Activated T-helper 1 cell treated with anti-CD3 and anti-CD28 coated beads, Interleukin-2, amount 50 U/mL, for 16 hours (primary cell): Measurements from ENCODE around the gene MAP3K4.

Experiments
- DNase-seq, 2 donors: peaks; one replicate each; pipeline ENCODE4 v3.0.0-alpha.2; 2020; ENCODE audit warnings: low read depth in 1 of 2, low spot score in 1 of 2

The MAP3K4 gene

DNA sequence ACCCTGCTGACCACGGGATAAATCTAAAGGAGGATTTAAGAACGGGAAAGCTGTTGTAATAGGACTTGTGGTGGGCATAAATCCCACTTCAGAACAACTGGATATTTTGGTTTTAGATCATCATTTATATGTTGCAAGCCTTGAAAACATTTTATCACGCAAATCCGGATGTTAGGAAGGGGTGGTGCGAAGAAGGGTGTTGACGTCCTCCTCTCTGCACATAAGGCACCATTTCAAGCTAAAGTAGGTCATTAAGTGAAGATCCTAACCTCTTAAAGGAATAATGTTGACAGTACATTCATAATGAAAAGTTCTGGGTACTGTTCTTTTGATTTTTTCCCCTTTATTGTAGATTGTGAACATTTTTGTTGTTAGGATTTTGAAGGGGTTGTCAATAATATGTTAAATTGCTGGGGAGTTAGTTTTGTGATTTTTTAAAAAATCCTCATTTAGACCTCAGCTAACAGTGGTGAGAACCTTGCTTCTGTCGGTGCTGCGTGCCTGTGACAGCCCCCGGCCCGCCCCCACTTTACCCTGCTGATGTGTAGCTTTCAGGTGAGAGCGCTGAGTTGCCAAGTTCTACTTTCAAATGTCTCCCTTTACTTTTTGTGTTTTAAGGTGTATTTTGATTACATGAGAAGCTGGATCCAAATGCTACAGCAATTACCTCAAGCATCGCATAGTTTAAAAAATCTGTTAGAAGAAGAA is 88.8 kb downstream of the MAP3K4 start:
- DNase-seq = no peak

DNA sequence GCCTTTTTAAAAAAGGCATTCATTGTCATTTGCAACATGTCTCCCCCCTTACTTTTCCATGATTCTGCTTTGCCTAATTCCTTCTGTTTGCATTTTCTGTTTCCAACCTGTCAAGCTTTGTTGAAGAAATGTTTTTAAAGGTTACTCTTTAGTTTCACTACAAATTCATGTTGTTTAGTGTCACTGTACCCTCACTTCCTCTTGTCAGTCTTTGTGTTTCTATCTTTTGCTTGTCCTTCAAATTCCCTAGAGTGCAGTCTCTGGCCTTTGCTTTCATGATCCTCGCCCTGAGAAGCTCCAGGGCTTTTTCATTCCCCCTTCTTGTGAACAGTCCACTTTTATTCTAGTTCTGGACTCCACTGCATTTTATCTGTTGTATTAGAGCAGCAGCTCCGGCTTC is 90.6 kb downstream of the MAP3K4 start:
- no peak for DNase-seq

DNA sequence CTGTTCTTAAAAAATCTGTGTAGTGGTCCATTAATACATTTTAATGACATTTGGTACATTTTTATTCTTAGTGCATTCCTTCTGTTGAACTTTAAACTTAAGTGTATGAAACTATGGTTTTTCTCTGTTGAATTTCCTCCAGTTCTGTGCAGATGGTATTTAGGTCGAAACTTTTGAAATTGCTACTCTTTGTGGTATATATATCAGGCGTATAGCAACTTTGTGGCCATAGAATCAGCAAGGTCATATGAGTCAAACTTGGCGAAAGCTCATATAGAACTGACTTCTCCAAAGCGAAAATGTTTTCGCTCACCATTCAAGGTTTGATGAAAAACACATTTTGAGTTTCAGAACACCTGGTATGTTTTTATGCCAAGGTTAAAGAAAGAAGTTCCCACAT is 93.7 kb downstream of the MAP3K4 start:
- DNase-seq = no peak

DNA sequence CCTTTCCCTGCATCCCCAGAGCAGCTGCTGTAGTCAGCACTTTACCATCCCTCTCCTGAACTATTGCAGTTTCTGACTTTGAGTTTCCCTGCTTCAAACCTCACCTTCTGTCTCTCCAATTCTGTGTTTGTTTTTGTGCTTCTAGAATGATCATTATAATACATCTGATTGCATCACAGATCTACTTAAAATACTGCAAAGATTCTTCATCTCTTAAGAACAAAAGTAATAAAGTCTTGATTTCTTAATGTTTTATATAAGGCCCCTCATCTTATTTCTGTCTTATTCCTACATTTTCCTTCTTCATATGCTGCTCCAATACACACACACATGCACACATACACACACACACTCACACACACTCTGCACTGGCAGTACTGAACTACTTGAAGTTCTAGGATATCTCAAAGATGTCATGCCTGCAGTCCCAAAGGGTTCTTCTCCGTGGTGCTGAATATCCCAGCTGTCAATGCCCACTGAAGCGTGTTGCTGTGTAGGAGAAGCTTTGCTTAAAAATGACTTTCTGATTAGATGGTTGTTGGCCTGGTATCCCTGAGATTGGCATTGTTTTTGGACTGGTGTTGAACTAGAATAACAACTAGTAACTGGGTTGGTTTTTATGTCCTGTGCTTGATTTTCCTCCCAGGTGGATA is 97.2 kb downstream of the MAP3K4 start:
- no peak for DNase-seq

DNA sequence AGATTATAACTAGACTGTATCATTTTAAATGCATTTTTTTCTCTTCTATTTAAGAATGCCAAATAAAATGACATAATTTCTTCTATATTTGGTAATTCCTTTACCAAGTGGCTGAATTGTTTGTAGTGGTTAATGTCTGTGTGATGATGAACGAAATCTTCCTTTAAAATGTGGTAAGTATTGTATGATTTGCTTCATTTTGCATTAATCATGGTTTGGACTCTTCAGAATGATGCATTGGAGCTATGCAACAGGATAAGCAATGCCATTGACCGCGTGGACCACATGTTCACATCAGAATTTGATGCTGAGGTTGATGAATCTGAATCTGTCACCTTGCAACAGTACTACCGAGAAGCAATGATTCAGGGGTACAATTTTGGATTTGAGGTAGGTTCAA is 99.6 kb downstream of the MAP3K4 start:
- DNase-seq = no peak

DNA sequence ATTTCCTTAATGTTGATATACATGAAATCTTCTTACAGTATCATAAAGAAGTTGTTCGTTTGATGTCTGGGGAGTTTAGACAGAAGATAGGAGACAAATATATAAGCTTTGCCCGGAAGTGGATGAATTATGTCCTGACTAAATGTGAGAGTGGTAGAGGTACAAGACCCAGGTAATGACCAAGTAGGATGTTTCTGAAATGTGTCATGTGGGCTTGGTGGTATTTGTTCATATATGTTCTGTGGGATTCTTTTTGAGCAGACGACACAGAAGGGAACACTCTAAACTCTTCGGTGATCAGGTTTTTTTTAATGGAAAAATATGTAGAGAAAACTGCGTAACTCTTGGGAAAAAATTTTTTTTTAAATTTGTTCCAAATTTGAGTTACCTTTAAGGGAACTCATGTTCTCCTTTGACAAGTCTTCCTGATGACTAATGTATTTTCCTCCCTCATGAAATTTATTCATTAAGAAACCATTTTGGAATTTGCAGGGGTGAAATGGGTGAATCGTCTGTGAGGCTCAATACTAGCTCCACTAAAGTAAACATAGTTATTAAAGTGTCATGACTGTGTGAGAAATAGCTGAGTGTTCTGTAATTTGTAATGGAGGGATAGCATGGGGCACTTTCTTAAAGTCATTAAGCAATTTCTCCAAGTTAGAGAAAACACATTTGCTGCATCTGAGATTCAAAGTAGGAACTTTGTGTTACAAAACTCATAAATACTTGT is 100.6 kb downstream of the MAP3K4 start:
- no peak for DNase-seq

DNA sequence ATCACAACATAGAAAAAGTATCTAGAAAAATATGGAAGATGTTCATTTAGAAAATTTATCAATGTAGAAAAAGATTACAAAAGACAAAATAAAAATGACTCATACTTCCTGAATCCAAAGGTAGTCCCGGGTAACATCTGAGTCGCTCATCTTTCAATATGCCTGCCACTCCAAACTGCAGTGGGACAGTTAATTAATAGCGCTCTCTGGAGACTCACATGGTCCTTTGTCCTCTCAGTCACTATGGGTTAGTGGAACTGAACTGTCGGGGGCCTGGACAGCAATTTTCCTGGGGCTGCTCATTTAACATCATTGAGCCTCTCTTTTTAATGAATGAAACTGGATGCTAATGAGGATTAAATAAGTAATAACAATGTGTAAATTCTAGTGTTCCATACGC is 103.4 kb downstream of the MAP3K4 start:
- no peak for DNase-seq

DNA sequence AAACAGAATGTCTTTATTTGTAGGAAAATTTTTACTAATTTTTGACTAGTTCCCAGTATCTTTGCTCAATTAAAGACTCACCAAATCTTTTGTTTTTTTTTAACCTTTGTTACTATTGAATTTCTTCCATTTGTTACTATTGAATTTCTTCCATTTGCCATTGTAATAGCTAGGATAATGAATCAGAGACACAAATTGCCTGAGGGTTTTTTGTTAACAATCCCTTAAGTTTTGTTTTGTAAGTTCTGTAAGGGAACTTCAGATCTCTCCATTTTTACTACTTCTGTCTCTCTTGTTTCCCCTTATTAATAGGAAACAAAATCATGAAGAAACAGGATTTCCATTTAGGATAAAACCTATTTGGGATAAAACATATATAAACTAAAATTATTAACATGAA is 104.3 kb downstream of the MAP3K4 start:
- DNase-seq = no peak

DNA sequence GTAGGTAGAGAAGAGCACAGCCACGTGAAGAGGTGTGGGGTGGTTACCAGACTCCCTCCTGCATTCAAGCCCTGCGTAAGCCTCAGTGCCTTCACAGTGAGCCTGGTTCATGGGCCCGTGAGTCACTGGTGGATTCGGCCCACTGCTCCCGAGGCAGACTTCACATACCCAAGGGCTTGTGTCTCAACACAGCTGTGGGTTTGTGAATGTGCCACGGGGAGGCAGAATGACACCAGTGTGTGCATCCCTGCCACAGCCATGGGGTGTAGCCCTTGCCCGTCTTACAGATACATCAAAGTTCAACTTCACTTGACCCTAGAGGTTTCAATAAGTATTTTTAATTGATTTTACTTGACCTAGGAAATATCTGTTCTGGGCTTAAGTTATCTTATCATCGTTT is 108.5 kb downstream of the MAP3K4 start:
- no peak for DNase-seq

DNA sequence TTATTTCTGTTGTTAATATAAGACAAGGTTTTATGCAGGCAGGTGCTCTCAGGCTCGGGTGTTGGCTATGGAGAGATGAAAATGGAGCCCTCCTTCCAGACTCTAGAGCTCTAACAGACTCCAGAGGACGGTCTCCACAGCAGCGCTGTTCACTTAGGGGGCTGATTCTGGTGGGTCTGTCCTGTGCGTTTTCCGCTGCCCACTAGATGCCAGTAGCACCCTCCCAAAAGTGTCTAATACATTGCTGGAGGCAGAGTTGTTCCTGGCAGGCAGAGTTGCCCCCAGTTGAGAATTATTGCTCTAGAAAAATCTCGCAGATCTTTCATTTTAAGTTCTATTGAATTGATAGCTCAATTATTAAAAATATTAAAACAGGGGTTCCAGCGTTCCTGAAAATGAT is 109.9 kb downstream of the MAP3K4 start:
- DNase-seq = no peak

DNA sequence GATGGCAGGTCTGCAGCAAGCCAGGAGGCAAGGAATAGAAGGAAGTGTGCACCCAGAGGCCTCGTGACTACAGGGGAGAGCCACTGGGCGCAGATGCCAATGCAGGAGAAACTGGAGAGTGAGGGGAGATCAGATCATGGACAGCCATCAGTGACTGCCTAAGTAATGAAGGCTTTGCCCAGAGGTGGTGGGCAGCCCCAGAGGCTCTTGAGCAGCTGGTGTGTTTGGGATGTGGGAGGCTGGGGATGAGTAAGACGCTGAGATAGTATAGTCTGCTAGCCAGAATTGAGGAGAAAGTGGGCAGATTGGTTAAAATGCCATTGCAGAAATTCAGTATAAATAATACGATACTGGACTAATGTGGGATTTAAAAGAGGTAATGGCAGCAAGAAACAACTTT is 111.9 kb downstream of the MAP3K4 start:
- no peak for DNase-seq

DNA sequence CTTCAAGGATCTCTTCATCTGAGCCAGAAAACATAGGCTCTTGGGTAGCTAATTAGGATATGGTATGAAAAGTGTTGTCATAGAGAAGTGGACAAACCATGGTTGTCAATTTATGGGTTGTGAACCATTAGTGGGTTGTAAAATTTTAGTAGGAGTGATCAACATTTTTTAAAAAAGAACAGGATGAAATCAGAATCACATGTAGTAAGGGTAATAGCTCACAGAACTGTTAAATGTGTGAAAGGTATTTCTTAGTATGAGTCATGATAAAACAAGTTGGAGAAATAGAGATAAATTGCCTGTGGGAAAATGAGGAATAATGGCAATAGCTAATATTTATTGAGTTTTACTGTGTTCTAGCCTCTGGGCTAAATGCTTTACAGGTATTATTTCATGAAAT is 113.4 kb downstream of the MAP3K4 start:
- no peak for DNase-seq

DNA sequence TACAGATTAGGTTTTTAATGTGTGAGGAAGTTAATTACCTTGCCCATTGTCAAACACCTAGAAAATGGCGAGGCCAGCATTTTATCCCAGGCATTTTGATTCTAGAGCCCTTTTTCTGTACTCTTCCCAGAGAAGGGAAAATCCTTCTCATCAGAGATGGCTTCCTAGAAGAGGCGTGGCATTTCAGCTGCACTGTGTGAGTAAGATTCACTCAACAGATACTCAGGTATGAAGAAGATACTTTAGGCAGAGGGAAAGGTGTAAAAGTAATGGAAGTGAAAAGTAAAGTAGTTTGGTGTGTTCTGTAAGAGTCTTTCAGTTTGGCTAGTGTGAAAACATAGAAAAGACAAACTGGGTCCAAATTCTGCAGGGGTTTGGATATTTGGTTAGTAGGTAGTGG is 113.8 kb downstream of the MAP3K4 start:
- DNase-seq = no peak

DNA sequence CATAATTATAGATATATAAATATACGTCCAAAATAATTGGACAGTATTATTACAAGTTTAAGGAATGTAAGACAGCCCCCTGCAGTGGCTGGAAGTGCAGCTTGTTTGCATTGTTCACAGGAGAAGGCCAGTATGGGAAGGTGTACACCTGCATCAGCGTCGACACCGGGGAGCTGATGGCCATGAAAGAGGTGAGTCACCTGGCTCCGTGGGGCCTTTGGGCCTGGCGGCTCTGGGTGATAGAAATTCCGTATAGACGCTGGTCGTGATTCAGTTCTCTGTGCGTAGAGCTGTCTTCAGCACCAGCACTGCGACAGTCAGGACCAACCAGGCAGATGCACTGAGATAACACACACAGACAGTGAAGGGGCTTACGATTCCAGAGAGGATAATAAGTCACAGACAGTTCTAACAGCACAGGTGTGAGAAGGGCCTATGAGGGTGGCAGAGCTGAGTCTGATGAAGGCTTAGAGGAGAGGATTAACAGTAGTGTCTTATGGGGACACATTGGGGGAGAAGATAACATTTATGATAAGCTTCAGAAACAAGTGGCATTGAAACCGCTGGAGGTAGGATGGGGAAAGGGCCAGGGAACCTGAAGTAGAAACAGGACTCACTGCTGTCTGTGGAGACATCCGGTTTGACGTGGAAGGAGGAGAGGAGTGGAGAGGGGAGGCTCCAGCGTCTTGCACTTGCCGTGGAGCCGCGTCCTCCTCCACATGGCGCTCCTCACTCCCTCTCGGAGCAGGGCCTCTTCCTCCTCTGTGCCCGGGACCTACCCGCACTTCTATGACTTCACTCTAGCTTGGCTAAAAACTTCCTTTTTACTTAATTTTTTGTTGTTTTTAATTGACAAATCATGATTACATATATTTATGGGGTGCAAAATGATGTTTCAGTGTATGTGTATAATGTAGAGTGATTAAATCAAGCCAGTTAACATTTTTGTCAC is 116.5 kb downstream of the MAP3K4 start:
- no peak for DNase-seq

DNA sequence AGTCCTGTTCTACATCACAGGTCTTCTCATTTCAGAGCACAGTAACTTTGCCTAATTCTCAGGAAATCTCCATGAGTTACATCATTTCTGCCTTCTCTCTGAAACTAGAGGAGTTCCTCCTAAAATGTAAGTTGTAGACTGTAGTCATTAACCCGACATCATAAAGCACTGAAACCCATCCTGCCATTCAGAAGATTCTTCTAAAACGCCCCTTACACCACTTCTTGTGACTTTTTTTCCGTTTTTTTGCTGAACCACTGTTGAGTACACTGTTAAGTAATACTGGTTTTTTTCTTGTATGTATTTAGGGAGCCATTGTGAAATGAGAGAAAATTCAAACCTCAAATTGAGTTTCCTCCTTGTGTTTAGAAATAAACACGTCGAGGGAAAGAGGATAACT is 117.3 kb downstream of the MAP3K4 start:
- no peak for DNase-seq

DNA sequence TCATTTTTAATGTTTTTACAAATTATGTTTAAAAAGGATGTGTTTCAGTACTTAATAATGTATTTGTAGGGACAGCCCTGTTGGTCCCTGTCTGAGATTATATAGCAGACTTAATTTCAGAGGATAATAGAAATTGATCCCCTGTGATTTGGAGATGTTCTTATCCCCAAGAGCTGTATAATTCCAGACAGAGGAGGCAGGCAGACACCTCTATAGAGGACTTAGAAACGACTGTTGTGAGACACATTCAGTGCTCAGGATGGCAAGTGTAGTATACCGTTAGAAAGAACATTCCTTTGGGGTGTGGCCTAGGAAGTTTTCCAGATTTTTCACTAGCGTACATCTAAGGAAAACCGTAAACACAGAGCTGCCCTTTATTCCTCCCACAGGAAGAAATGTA is 117.8 kb downstream of the MAP3K4 start:
- DNase-seq = no peak

DNA sequence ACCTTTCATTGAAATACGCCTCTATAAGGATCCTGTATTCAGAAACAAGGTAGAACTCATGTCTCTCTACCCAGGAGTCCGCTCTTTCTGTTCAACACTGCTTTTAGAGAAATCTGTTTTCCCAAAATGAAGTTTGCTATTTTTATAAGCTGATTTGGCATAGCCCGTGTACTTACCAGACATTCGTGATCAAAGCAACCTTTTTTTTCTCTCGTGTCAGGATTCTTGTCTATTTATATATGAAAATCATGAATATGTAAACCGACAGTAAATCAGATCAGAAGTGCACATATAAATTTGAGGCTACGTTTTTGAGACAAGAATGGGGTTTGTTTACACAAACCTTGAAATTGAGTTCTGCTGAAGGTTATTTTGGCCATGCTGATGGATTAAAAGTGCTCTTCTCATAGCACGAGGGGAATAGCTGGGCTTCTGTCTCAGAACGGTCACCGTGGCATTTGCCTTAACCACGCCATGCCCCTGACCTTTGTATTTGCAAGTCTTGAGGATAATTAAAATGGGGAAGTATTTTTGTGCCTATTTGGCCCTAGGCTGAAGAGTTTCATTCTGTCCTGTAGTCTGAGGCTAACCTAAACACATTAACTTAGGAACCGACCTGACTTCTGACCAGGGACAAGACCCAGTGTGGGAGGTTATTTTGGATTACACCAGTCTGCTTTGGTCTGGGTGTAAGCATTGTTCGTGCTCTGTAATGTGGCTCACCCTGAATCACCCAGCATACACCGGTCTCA is 118.6 kb downstream of the MAP3K4 start:
- DNase-seq = no peak

DNA sequence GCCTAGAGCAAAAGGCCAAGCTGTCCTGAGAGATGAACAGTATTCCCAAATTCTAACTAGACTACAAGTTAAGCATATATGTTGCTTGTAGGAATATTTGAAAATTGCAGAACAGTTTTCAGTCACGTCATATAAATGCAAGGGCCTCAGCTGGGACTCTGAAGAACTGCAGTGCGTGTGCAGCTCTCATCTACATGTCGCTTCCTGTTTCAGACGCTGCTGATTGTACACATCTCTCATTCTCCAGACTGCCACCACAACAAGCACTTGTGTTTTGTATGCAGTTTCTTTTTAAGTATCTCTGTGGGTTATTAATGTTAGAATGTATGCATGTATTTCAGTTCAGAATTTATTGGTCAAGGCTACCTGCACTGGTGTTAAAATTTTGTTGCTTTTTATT is 119.7 kb downstream of the MAP3K4 start:
- DNase-seq = no peak

DNA sequence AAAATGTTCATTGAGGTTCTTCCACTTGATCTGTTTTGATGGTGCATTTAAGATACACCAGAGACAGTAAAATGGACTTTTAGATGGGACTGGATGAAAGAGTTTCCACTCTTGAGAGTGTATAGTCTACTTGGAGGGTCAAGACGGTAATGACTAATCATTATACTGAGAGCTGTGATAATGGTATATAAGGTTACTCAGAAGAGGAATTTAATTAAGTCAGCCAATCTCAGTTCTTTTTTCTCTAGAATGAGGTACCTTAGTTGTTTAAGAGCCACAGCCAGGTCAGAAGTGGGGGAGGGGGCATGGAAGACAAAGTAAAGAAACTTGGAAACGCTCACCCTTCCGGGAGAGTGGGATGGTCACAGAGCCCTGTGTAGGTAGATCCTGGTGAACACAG is 123.9 kb downstream of the MAP3K4 start:
- DNase-seq = no peak

DNA sequence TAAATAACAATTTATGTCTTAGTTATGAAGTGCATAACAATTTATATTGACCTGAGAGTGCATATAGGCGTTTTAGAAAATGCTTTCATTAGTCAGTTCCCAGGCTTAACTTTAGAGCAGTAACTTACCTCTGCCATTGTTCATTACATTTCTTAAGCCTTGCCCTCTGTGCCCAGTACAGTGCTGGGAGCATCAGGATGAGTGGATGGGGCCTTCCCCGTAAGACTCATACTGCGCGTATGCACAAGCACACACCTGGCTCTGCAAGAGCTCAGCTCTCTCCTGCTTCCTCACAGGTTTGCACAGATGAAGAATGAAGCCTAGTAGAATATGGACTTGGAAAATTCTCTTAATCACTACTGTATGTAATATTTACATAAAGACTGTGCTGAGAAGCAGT is 125.0 kb downstream of the MAP3K4 start:
- no peak for DNase-seq

DNA sequence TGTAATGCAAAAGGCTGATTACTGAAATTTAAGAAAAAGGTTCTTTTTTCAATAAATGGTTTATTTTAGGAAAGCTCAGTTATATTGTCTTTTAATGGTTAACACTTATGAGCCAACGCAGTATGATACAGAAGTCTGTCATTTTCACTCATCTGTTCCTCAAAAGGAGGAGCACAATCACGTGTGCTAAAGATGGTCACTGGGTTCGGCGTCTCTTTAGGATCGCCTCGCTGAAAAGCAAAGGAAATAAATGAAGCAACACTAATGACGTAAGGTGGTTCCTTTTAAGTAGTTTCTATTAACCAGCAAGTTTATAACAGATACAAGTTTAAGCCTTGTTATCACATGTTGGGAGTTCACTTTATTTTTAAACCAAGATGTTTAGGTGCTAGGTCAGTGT is 125.7 kb downstream of the MAP3K4 start:
- no peak for DNase-seq
